Activated T-cell treated with anti-CD3 and anti-CD28 coated beads, Interleukin-2, amount 50 U/mL, for 1 hour (primary cell): Measurements from ENCODE around the gene ASB15.
A peak's percentile ranks its signal among the peaks of the same experiment; 100 is the strongest.
"Not testable (repeated sequence)": the region's sequence is repeated elsewhere in the genome, so short reads cannot be mapped to it uniquely, and the experiment has no call there.

Experiments
- DNase-seq: peaks from one replicate; pipeline ENCODE4 v3.0.0-alpha.2; 2020

Gene ASB15

GRCh38 chr7:123599766-123600165 lies 1.9 kb upstream of the ASB15 start:
- no peak for DNase-seq

DNA sequence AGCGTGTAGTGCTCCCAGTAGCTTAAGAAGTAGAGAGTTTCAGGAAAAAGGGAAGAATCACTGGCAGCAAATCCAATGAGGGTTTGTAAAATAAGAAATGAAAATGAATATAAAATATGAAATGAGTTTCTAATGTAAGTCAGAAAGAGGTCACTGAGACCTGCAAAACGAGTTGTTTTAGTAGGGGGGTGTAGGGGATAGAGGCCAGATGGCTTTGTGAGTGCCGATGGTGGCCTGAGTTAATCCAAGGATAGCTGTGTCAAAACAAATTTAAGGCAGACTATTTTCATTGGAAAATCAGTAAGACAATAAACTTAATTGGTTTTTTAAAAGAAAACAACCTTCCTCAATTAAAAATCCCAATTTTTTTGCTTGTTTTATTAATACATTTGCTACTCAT lies 745 bp upstream of the ASB15 start:
- no peak for DNase-seq

- no peak for DNase-seq
Measured at GRCh38 chr7:123602648-123603047, 1.0 kb downstream of the ASB15 start.

DNA sequence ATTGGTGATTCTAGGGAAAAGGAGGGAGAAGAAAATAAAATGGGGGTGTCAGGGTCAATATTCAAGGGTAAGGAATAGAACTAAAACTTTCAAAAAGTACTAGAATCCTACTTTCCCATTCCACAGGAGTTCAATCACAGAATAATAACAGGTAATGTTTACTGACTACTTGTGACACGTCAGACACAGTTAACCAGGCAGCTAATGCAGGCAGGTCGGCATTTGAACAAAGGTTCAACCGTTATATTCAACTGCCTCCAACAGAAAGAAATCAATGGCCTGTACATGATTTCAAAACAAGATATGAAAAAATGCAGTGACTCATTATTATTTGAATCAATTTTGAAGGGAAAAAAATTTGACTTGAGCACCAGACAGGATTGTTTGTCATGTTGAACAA lies 3.1 kb downstream of the ASB15 start:
- DNase-seq, result no peak

DNA sequence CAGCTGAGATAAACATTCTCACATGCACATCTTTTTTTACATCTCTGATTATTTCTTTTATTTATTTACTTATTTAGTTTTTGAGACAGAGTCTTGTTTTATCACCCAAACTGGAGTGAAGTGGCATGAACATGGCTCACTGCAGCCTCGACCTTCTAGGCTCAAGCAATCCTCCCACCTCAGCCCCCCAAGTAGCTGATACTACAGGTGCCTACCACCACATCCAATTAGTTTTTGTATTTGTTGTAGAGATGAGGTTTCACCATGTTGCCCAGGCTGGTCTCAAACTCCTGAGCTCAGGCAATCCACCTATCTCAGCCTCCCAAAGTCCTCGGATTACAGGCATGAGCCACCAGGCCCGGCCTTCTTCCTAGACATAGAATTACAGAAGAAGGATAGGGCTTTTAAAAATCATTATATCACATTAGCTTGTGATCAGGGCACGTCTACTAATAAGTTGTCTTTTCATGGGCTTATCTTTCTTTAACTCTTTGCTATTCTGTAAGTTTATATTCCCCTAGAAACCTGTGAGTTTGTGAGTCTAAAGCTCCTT lies 5.9 kb downstream of the ASB15 start:
- no peak for DNase-seq

- no peak for DNase-seq
Measured at GRCh38 chr7:123608991-123609882, 7.6 kb downstream of the ASB15 start.

DNA sequence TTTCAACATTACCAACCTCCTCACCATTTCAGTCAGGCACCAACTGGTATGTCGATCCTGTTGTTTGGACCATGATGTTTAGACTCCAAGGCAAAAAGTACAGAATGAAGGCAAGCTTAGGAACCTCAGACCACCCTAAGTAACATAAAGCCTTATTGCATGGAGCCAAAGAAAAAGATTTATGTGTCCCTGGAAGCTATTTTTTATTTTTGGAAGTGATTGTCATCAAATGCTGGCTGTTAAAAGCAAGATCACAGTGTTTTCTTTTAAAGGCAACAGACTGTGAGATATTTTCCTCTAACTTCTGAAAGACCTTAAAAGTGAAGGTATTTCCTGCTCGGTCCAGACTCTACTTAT lies 8.2 kb downstream of the ASB15 start:
- DNase-seq, result no peak

DNA sequence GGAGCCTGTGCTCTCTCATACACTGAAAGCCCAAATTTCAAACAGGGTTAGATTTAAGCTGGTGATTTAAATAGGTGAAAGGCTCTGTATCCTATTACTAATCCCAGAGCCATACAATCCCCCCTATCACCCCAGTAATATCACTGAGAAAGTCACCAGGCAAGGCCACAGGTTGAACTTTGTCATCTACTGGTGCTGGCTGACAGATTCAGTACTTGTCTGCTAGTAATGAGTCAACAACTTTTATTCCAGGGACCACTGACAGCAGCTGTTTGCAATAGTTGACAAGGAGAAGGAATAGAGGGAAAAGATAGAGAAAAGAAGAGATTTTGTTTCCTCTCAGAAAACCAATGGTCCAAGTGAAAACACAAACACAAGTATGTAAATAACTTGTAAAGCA lies 10.4 kb downstream of the ASB15 start:
- no peak for DNase-seq

GRCh38 chr7:123615344-123615743 lies 13.7 kb downstream of the ASB15 start:
- DNase-seq, result no peak

DNA sequence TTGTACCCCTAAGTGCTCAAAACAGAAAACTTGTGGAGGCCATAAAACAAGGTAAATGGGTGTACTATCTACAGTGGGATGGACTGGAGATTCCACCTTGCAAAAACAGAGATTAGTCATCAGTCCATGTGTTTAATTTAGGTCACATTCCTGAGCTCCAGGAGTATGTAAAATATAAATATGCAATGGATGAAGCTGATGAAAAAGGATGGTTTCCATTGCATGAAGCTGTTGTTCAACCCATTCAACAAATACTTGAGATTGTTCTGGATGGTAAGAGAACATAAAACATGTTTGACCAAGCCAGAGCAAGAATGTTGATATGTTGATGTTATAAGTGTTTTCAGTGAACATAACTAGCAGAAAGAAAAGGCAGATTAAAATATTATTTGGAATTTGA lies 14.6 kb downstream of the ASB15 start:
- DNase-seq, result no peak

GRCh38 chr7:123621707-123622106 lies 20.1 kb downstream of the ASB15 start:
- no peak for DNase-seq

GRCh38 chr7:123622660-123623386 lies 21.2 kb downstream of the ASB15 start:
- no peak for DNase-seq

DNA sequence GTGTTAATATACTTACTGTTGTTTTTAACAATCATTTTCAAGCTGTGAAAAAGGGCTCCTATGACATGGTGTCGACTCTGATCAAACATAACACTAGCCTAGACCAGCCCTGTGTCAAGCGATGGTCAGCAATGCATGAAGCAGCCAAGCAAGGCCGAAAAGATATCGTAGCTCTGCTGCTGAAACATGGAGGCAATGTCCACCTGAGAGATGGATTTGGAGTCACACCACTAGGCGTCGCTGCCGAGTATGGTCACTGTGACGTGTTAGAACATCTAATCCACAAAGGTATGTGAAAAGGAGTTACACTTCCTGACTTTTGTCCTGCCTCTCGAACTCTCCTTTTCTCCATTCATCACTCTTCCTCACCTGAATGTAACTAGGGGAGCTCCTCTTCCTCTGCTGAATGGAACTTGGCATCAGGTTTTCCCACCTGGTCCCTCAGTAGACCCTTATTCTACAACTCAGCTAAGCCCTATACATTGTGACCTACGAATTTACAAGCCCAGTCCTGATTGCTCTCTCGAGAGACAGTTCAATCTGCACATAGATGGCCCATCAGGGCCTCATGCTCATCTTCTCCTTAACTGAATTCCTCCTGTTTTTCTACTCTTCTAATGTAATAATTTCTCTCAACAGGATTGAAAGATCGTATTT lies 23.0 kb downstream of the ASB15 start:
- peak; percentile 57 for DNase-seq

- DNase-seq, result no peak
Measured at GRCh38 chr7:123625254-123625653, 23.6 kb downstream of the ASB15 start.

- no peak for DNase-seq
Measured at GRCh38 chr7:123627851-123628250, 26.2 kb downstream of the ASB15 start.

GRCh38 chr7:123628829-123629228 lies 27.2 kb downstream of the ASB15 start:
- DNase-seq, result no peak

GRCh38 chr7:123629281-123629680 lies 27.7 kb downstream of the ASB15 start:
- no peak for DNase-seq

- no peak for DNase-seq
Measured at GRCh38 chr7:123632808-123633207, 31.2 kb downstream of the ASB15 start.

DNA sequence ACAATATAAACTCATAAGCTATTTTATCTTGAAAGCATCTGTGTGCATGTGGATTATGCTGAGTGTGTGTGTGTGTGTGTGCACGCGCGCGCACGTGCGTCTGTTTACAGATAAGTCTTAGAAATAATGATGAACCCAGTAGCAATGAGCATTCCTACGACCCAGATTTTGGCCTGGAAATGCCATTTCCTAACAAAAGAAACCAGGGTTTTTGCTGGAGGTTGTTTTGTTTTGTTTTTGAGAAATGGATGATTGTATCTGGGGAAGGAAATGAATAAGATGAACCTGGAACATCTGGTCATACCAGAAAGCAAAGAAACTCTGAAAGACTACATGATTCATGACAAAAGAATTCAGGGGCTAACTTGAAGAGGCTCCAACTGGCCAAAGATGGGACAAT lies 31.9 kb downstream of the ASB15 start:
- no peak for DNase-seq

DNA sequence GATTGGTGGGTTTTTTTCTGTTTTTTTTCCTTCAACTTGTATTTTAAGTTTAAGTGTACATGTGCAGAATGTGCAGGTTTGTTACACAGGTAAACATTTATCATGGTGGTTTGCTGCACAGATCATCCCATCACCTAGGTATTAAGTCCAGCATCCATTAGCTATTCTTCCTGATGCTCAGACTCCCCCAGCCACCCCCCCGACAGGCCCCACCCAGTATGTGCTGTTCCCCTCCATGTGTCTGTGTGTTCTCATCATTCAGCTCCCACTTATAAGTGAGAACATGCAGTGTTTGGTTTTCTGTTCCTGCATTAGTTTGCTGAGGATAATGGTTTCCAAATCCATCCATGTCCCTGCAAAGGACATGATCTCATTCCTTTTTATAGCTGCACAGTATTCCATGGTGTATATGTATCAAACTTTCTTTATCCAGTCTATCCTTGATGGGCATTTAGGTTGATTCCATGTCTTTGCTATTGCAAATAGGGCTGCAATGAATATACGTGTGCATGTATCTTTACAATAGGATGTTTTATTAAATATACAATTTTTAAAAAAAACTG lies 32.5 kb downstream of the ASB15 start:
- not testable (repeated sequence) for DNase-seq

DNA sequence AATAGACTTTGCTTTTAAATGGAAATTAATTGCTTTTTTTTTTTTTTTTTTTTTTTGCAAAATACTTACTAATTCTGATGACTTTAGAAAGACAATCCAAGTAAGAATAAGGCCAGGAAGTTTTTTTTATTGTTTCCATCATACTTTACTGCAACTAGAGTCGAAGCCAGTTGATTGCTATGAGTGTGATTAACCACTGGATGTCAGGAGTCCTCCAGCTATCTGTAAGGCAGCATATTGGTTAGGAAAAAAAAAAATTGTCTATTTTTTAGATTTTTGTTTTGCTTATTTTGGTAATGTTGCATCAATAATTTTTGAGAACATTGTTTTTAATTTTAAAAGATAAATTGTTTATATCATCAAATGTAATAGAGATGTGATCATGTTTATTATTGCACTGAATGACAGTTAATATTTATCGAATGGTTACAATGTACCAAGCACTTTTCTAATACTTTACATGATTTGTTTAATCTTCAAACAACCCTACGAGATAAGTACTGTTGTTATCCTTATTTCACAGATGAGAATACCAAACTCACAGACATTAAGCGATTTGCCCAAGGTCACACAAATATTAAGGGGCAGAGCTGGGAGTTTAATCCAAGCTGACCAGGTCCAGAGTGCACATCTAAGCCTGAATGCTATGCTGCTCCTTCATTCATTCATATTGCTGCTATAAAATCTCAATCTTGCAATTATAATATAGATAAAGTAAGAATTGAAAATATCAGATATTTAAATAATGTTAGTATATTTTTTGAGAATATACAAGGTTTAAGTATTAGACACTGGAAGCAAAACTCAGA lies 34.1 kb downstream of the ASB15 start:
- no peak for DNase-seq

- no peak for DNase-seq
Measured at GRCh38 chr7:123637203-123637602, 35.6 kb downstream of the ASB15 start.
